Measurements from ENCODE around the gene TM4SF20.

The TM4SF20 gene

GRCh38 chr2:227347117-227347516, 32.0 kb downstream of the TM4SF20 start:
- H3K36me3 ChIP-seq: peaks cover 23 to 42% (median 33%) of the 10 kb centered on the region in 3 donors
- intact Hi-C loops (cut with DNase I; ENCODE audit: low total_unique reads): no loop called here
- H3K4me3 ChIP-seq: no peak overlapping the region
- no peak for DNase-seq
- no peaks in the 10 kb centered on the region for H3K27me3 ChIP-seq
- no peak overlapping the region for H3K27ac ChIP-seq
- TF ChIP-seq CTCF (IDR thresholded peaks at IDR 0.05): no peak
- H3K9me3 ChIP-seq: no peaks in the 10 kb centered on the region
- H3K4me1 ChIP-seq: no peaks in the 10 kb centered on the region

GRCh38 chr2:227344231-227344630, 34.9 kb downstream of the TM4SF20 start:
- H3K9me3 ChIP-seq: no peaks in the 10 kb centered on the region
- no peak overlapping the region for H3K27ac ChIP-seq
- no peak overlapping the region for H3K4me3 ChIP-seq
- no peak for TF ChIP-seq CTCF (IDR thresholded peaks at IDR 0.05)
- DNase-seq: no peak
- intact Hi-C loops (cut with DNase I; ENCODE audit: low total_unique reads): no loop called here
- H3K27me3 ChIP-seq: no peaks in the 10 kb centered on the region
- peaks cover 20 to 53% (median 31%) of the 10 kb centered on the region in 3 donors for H3K36me3 ChIP-seq
- no peaks in the 10 kb centered on the region for H3K4me1 ChIP-seq

GRCh38 chr2:227341553-227341952, 37.6 kb downstream of the TM4SF20 start:
- no peak for DNase-seq
- H3K27me3 ChIP-seq: no peaks in the 10 kb centered on the region

GRCh38 chr2:227340106-227340505, 39.0 kb downstream of the TM4SF20 start:
- no peaks in the 10 kb centered on the region for H3K27me3 ChIP-seq
- no peak overlapping the region for H3K4me3 ChIP-seq
- no peak for DNase-seq
- peaks cover 24 to 68% (median 31%) of the 10 kb centered on the region in 3 donors for H3K36me3 ChIP-seq
- no peaks in the 10 kb centered on the region for H3K4me1 ChIP-seq
- H3K9me3 ChIP-seq: no peaks in the 10 kb centered on the region
- no peak for TF ChIP-seq CTCF (IDR thresholded peaks at IDR 0.05)
- intact Hi-C loops (cut with DNase I; ENCODE audit: low total_unique reads): no loop called here
- H3K27ac ChIP-seq: no peak overlapping the region

More at GRCh38 chr2:227341553-227341952, 37.6 kb downstream of the TM4SF20 start:
- no peak overlapping the region for H3K4me3 ChIP-seq
- no peak for TF ChIP-seq CTCF (IDR thresholded peaks at IDR 0.05)
- H3K36me3 ChIP-seq: peaks cover 23 to 55% (median 25%) of the 10 kb centered on the region in 3 donors
- no peaks in the 10 kb centered on the region for H3K4me1 ChIP-seq
- H3K27ac ChIP-seq: no peak overlapping the region
- intact Hi-C loops (cut with DNase I; ENCODE audit: low total_unique reads): no loop called here
- no peaks in the 10 kb centered on the region for H3K9me3 ChIP-seq

GRCh38 chr2:227339098-227339599, 40.0 kb downstream of the TM4SF20 start:
- no peak overlapping the region for H3K27ac ChIP-seq
- H3K9me3 ChIP-seq: no peaks in the 10 kb centered on the region
- no peak for TF ChIP-seq CTCF (IDR thresholded peaks at IDR 0.05)
- H3K4me1 ChIP-seq: no peaks in the 10 kb centered on the region
- intact Hi-C loops (cut with DNase I; ENCODE audit: low total_unique reads): no loop called here
- no peak for DNase-seq
- H3K4me3 ChIP-seq: no peak overlapping the region
- peaks cover 28 to 72% (median 36%) of the 10 kb centered on the region in 3 donors for H3K36me3 ChIP-seq
- no peaks in the 10 kb centered on the region for H3K27me3 ChIP-seq

GRCh38 chr2:227337442-227337841, 41.7 kb downstream of the TM4SF20 start:
- no peaks in the 10 kb centered on the region for H3K27me3 ChIP-seq
- peaks cover 26 to 74% (median 40%) of the 10 kb centered on the region in 3 donors for H3K36me3 ChIP-seq
- no peaks in the 10 kb centered on the region for H3K4me1 ChIP-seq
- H3K9me3 ChIP-seq: no peaks in the 10 kb centered on the region
- H3K27ac ChIP-seq: no peak overlapping the region
- no peak overlapping the region for H3K4me3 ChIP-seq
- intact Hi-C loops (cut with DNase I; ENCODE audit: low total_unique reads): no loop called here
- DNase-seq: no peak
- TF ChIP-seq CTCF (IDR thresholded peaks at IDR 0.05): no peak

Measured in tibial artery (tissue), 4 donors.